Measurements from ENCODE around the gene BCKDHB. TPM values are rescaled to one million over a fixed set of nuclear protein-coding genes. Genes with fewer than 3 reads are reported as not detected.

BCKDHB gene
- total and polyA plus RNA-seq, 7 donors = 15.1 to 43.2 (median 20.3) TPM

DNA sequence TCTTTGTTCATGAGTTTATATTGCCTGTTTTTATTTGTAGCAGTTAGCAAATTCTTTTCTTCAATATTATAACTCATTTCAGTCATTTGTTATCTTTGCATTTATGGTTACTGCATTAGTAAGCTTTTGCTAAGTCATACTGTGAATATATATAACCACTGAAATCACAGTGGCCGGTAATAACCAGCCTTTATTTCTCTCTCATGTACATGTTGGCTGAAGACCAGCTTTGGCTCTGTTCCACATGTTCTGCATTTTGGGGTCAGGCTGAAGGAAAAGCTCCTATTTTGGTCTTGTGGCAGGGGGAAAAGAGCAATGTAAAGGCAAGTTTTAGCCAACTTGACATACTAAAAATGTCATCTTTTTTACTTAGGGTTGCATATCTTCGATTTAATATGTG is 276.3 kb downstream of the BCKDHB start:
- no peak for DNase-seq
- TF ChIP-seq EP300 (IDR thresholded peaks at IDR 0.05) (no peak), POLR2A (IDR thresholded peaks at IDR 0.05) (no peak), POLR2AphosphoS5 (IDR thresholded peaks at IDR 0.05) (no peak)
- TF ChIP-seq, protein P1, sequence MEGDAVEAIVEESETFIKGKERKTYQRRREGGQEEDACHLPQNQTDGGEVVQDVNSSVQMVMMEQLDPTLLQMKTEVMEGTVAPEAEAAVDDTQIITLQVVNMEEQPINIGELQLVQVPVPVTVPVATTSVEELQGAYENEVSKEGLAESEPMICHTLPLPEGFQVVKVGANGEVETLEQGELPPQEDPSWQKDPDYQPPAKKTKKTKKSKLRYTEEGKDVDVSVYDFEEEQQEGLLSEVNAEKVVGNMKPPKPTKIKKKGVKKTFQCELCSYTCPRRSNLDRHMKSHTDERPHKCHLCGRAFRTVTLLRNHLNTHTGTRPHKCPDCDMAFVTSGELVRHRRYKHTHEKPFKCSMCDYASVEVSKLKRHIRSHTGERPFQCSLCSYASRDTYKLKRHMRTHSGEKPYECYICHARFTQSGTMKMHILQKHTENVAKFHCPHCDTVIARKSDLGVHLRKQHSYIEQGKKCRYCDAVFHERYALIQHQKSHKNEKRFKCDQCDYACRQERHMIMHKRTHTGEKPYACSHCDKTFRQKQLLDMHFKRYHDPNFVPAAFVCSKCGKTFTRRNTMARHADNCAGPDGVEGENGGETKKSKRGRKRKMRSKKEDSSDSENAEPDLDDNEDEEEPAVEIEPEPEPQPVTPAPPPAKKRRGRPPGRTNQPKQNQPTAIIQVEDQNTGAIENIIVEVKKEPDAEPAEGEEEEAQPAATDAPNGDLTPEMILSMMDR (IDR thresholded peaks at IDR 0.05) = no peak
- no peak overlapping the region for H3K4me3 ChIP-seq
- no peaks in the 10 kb centered on the region for H3K9me3 ChIP-seq
- H3K27me3 ChIP-seq = no peaks in the 10 kb centered on the region
- no peaks in the 10 kb centered on the region for H3K4me1 ChIP-seq
- H3K27ac ChIP-seq = no peak overlapping the region
- 65 to 85% methylated on average over 2 of the region's 2 CpGs for WGBS, 2 donors
- intact Hi-C loops (cut with DNase I) = no loop called here
- no peaks in the 10 kb centered on the region for H3K36me3 ChIP-seq

DNA sequence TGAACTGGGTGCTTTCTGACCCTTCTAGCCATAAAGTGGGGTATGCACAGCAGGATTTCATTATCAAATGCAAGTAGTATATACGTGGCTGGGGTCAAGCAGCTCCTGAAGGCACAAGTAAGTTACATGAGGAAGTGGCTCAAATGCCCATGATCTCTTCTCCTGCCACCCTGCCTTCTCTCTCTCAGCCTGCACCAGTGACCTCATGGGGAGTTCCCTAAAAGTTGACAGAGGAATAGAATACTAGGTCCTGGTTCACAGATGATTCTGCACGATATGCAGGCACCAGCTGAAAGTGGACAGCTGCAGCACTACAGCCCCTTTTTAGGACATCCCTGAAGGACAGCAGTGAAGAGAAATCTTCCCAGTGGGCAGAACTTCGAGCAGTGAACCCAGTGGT is 282.0 kb downstream of the BCKDHB start:
- intact Hi-C loops (cut with DNase I) = no loop called here
- H3K27ac ChIP-seq = no peak overlapping the region
- H3K36me3 ChIP-seq = no peaks in the 10 kb centered on the region
- H3K9me3 ChIP-seq = no peaks in the 10 kb centered on the region
- TF ChIP-seq POLR2A (IDR thresholded peaks at IDR 0.05) (no peak), POLR2AphosphoS5 (IDR thresholded peaks at IDR 0.05) (no peak), EP300 (IDR thresholded peaks at IDR 0.05) (no peak)
- TF ChIP-seq, protein P1 (IDR thresholded peaks at IDR 0.05) = no peak
- H3K27me3 ChIP-seq = no peaks in the 10 kb centered on the region
- 85 to 86% methylated on average over 3 of the region's 3 CpGs for WGBS, 2 donors
- H3K4me1 ChIP-seq = no peaks in the 10 kb centered on the region
- no peak overlapping the region for H3K4me3 ChIP-seq
- DNase-seq = no peak

Other genes starting within 250 kb of the BCKDHB start
- gene ELOVL4, start 159.1 kb upstream of the BCKDHB start, total RNA-seq = 1 to 10 TPM; 2.2 to 4.6 (median 3.0) TPM
- under 1 TPM in 2 of 3 donors, not detected in 1; 0.23 to 0.76 TPM for gene ELOVL4, start 159.1 kb upstream of the BCKDHB start, polyA plus RNA-seq
- under 1 TPM; 0.16 to 0.55 (median 0.45) TPM for gene TTK, start 102.0 kb upstream of the BCKDHB start, total RNA-seq
- gene TTK, start 102.0 kb upstream of the BCKDHB start, polyA plus RNA-seq = 1 to 10 TPM; 1.2 to 5.9 (median 3.5) TPM